Cardiac muscle cell (in vitro differentiated cells and primary cell): ENCODE data around the gene TCAIM. TPM values are rescaled to one million over a fixed set of nuclear protein-coding genes. Genes with fewer than 3 reads are reported as not detected.

Source experiments
- DNase-seq, 2 donors: peaks; one replicate each; pipeline versions ENCODE4 v3.0.0 to v3.0.0-alpha.2; 2010 to 2017; ENCODE audit warnings: low read depth in 1 of 2, low spot score in 1 of 2
- H3K27ac ChIP-seq: fragments of 200-600 bp; sonication (generic); 2 replicates; pipeline ENCODE4 v1.5.1; 2016
- H3K27me3 ChIP-seq: fragments of 200-600 bp; sonication (generic); 2 replicates; pipeline ENCODE4 v1.6.0; 2016; ENCODE audit warnings: control low read depth
- H3K36me3 ChIP-seq: fragments of 200-600 bp; sonication (generic); 2 replicates; pipeline ENCODE4 v1.5.1; 2016; ENCODE audit warnings: control low read depth
- H3K4me1 ChIP-seq: fragments of 200-600 bp; sonication (generic); 2 replicates; pipeline ENCODE4 v1.8.1; 2017; ENCODE audit warnings: low read depth, mild to moderate bottlenecking, mixed run types
- H3K4me3 ChIP-seq: fragments of 200-600 bp; sonication (generic); 2 replicates; pipeline ENCODE4 v1.5.1; 2016; ENCODE audit warnings: mild to moderate bottlenecking
- H3K9me3 ChIP-seq: fragments of 200-600 bp; sonication (generic); 2 replicates; pipeline ENCODE4 v1.5.1; 2017; ENCODE audit warnings: low read depth, mild to moderate bottlenecking, control low read depth
- polyA plus RNA-seq: library from polyadenylated mRNA; unstranded; fragments of >200 nt; fragmentation: Nextera tagmentation; extraction: Ambion mirVana; gene quantifications from 2 replicates; pipeline ENCODE4 v1.2.1, GENCODE V29; 2016
- total RNA-seq: library from RNA; depleted of rRNA; stranded (reverse); fragments of >200 nt; gene quantifications from 2 replicates; pipeline ENCODE4 v1.2.3, GENCODE V29; 2016
- TF ChIP-seq, protein P1 (sequence below): IDR thresholded peaks from 2 replicates; pipeline ENCODE4 v1.5.1; 2012; ENCODE audit warnings: low read depth, mild to moderate bottlenecking, low read length

Gene TCAIM, protein sequence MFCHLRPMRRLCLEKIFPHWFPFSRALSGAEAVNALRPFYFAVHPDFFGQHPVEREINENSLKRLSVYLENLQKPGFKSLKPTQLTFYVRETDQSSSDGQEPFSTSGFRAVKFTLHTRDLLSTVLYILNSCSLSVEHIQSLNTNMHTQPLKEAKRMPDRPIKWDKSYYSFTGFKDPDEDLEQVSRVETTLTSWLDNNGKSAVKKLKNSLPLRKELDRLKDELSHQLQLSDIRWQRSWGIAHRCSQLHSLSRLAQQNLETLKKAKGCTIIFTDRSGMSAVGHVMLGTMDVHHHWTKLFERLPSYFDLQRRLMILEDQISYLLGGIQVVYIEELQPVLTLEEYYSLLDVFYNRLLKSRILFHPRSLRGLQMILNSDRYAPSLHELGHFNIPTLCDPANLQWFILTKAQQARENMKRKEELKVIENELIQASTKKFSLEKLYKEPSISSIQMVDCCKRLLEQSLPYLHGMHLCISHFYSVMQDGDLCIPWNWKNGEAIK
- total RNA-seq (10.8 and 12.3 TPM in 2 replicates), polyA plus RNA-seq (15.5 and 20.1 TPM in 2 replicates)

DNA sequence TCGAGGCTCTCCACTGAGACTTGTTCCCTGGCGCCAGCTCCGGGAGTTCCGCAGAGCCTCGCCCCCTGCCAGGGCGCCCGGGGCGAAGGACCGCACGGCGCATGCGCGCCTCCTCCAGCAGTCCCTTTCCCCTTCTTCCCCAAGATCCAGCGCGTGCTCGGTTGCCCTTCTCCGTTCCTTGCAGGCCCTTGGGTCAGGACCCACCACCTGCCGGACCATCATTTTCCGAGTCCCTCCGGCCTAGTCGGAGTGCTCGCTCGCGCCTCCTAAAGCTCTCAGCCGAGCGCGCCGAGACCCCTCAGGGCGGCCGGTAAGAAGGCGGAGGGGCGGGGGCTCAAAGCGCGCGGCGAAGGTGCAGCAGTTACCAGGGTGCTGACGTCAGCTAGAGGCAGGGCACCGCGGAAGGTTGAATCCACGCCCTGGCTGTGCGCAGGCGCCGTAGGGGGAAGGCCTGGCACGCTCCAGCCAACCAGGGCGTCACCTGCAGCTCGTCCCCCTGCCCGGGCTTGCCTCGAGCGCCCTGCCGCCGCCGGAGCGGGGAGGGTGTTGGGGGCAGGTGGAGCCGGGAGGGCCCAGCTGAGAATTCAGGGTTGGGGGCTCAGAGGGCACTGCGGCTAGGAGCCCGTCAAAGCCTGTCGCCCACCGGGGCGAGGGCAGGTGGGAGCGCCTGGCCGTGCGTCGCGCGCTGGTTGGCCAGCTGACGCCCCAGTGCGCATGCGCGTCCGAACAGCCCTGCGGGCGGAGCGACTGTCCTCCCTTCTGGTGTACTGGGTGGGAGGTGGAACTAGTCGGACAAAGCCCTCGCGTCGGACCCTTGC, at the start of gene TCAIM:
Gene TCAIM, plus strand, starts transcription at position 757 of the 818 bp plus-strand sequence. CDS start 16,017 bp downstream, outside the sequence.
- TF ChIP-seq, protein P1, sequence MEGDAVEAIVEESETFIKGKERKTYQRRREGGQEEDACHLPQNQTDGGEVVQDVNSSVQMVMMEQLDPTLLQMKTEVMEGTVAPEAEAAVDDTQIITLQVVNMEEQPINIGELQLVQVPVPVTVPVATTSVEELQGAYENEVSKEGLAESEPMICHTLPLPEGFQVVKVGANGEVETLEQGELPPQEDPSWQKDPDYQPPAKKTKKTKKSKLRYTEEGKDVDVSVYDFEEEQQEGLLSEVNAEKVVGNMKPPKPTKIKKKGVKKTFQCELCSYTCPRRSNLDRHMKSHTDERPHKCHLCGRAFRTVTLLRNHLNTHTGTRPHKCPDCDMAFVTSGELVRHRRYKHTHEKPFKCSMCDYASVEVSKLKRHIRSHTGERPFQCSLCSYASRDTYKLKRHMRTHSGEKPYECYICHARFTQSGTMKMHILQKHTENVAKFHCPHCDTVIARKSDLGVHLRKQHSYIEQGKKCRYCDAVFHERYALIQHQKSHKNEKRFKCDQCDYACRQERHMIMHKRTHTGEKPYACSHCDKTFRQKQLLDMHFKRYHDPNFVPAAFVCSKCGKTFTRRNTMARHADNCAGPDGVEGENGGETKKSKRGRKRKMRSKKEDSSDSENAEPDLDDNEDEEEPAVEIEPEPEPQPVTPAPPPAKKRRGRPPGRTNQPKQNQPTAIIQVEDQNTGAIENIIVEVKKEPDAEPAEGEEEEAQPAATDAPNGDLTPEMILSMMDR: no peak
- Histone ChIP-seq H3K4me3 (peak within 1 kb of the TSS; percentile 48), H3K9me3 (no peaks in the 10 kb centered on the region), H3K36me3 (no peaks in the 10 kb centered on the region), H3K4me1 (peaks cover 6% of the 10 kb centered on the region), H3K27ac (peak within 1 kb of the TSS; percentile 95), H3K27me3 (no peaks in the 10 kb centered on the region)
- peak; percentile 99 for DNase-seq

DNA sequence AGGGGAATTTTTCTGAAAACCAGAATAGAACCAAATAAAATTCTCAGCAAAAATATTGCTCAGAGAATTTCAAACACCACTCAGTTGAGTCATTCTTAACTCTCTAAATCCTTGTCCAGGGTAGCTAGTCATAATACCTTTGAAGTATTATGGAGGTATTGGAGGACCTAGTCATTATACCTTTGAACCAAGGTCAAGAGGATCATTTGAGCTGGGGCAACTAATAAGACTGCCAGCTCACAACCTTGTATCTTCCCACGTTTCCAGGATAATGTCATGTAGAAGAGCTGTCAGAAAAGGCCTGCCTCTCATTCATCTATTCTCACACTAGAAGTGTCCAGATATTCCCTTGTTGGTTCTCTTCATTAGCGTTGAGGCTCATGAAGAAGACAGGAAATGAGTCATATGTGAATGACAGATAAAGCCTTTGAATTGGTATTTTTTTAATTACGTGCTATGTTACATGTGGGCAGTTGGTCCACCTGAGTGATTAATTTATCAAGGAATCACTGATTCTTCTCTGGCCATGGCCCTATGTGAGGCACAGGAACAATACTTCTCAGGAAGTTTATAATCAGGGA, 48.6 kb upstream of the TCAIM start:
- Histone ChIP-seq H3K9me3 (no peaks in the 10 kb centered on the region), H3K4me1 (no peaks in the 10 kb centered on the region), H3K36me3 (no peaks in the 10 kb centered on the region), H3K27me3 (peaks cover 9% of the 10 kb centered on the region), H3K27ac (no peak overlapping the region), H3K4me3 (no peak overlapping the region)
- TF ChIP-seq, protein P1: no peak
- DNase-seq: no peak

DNA sequence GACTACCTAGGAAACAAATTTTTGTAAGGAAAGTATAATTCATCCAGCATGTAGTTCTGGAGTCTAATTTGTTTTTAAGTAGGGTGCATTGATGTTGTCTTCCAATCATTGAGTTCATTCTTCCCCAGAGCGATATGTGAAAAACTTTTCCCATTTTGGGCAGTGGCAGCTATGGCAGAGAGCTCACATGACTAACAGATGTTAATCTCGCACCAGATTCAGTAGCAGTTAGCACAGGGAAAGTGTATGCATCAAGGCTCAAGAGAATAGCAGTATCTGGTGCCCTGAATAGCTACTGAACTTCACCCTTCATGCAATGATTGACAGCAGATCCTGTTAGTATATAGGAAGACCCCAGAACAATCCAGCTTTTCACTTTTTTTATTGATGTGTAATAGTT, 46.3 kb upstream of the TCAIM start:
- no peak for DNase-seq
- H3K9me3 ChIP-seq: no peaks in the 10 kb centered on the region
- TF ChIP-seq, protein P1: no peak
- H3K4me1 ChIP-seq: no peaks in the 10 kb centered on the region
- no peak overlapping the region for H3K4me3 ChIP-seq
- no peaks in the 10 kb centered on the region for H3K36me3 ChIP-seq
- H3K27me3 ChIP-seq: peaks cover 14% of the 10 kb centered on the region
- no peak overlapping the region for H3K27ac ChIP-seq

DNA sequence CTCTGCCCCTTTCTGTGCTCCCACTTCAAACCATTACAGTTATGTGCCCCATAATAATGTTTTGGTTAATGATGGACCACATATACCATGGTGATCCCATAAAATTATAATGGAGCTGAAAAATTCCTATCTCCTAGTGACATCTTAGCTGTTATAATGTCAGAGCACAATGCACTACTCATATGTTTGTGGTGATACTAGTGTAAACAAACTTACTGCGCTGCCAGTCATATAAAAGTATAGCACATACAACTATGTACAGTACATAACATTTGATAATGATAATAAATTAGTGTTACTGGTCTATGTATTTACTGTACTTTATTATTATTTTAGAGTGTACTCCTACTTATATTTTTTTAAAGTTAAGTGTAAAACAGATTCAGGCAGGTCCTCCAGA, 45.6 kb upstream of the TCAIM start:
- H3K4me3 ChIP-seq: no peak overlapping the region
- H3K27ac ChIP-seq: no peak overlapping the region
- H3K27me3 ChIP-seq: peaks cover 14% of the 10 kb centered on the region
- TF ChIP-seq, protein P1: no peak
- DNase-seq: no peak
- H3K36me3 ChIP-seq: no peaks in the 10 kb centered on the region
- no peaks in the 10 kb centered on the region for H3K9me3 ChIP-seq
- H3K4me1 ChIP-seq: no peaks in the 10 kb centered on the region

DNA sequence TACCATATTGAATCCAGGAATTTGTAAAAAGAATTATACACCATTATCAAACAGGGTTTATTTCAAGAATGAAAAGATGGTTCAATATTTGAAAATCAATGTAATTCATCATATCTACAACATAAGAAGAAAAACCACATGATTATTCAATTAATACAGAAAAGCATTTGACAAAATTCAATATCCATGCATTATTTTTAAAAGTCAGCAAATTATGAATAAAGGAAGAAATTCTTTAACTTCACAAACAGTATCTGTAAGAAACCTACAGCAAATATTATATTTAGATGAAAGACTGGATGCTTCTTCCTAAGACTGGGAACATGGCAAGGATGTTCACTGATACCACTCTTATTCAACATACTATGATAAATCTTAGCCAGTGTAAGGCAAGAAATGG, 41.3 kb upstream of the TCAIM start:
- peaks cover 14% of the 10 kb centered on the region for H3K27me3 ChIP-seq
- DNase-seq: no peak
- TF ChIP-seq, protein P1: no peak

More for the DNA sequence above, 41.3 kb upstream of the TCAIM start:
- Histone ChIP-seq H3K4me3 (no peak overlapping the region), H3K9me3 (no peaks in the 10 kb centered on the region), H3K27ac (no peak overlapping the region), H3K36me3 (no peaks in the 10 kb centered on the region), H3K4me1 (no peaks in the 10 kb centered on the region)
